Transverse colon (tissue), 3 donors: Measurements from ENCODE around the gene GRIA4.

Source experiments
- CTCF ChIP-seq, 5 experiments: fragments of 200-600 bp in 3 of 5; fragments of 450-650 bp in 2 of 5; sonication (generic) in 3 of 5; IDR thresholded peaks; 1 replicate in 2 of 5; 2 replicates in 3 of 5; pipeline ENCODE4 v1.5.1; 2016 to 2017; ENCODE audit warnings: antibody characterized with exemption in 5 of 5, inconsistent platforms in 3 of 5, mild to moderate bottlenecking in 2 of 5, moderate library complexity in 1 of 5
- EP300 ChIP-seq: sonication (generic); formaldehyde crosslinking; IDR thresholded peaks from one replicate; pipeline ENCODE4 v1.6.1; 2017; ENCODE audit warnings: antibody characterized with exemption, low read depth

GRCh38 chr11:105705786-105706530 is 96.1 kb downstream of the GRIA4 start:
- no peak for TF ChIP-seq CTCF (IDR thresholded peaks at IDR 0.05)
- no peak for TF ChIP-seq EP300
